22Rv1 (cell line): Measurements from ENCODE around the gene TMPRSS4.

Source experiments
- H3K27ac ChIP-seq: fragments of 450-650 bp; 2 replicates; pipeline ENCODE4 v1.5.1; 2017
- ZFX ChIP-seq: fragments of 450-650 bp; IDR thresholded peaks from 2 replicates; pipeline ENCODE4 v1.6.1; 2017; ENCODE audit warnings: antibody characterized with exemption, borderline replicate concordance
- TF ChIP-seq, protein P1 (sequence below): fragments of 450-650 bp; IDR thresholded peaks from 2 replicates; pipeline ENCODE4 v1.5.1; 2017; ENCODE audit warnings: mild to moderate bottlenecking

TMPRSS4 gene

DNA sequence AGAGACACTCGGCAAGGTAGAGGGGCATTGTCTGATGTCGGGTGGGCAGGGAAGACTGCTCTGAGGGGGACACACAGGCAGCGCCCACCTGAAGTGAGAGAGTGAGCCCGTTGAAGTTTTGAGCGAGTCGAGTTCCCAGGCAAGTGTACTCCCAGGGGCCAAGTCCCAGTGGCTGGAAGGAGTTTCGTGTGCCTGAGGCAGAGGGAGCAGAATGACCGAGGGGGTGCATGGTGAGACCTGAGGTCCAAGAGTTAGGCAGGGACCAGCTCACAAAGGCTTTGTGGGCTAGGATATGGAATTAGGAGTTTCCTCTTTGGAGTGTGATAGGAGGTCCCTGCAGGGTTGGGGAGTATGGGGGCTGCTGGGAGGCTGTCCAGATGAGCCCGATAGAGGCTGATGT is 93.4 kb downstream of the TMPRSS4 start:
- no peak overlapping the region for H3K27ac ChIP-seq
- no peak for TF ChIP-seq ZFX
- TF ChIP-seq, protein P1, sequence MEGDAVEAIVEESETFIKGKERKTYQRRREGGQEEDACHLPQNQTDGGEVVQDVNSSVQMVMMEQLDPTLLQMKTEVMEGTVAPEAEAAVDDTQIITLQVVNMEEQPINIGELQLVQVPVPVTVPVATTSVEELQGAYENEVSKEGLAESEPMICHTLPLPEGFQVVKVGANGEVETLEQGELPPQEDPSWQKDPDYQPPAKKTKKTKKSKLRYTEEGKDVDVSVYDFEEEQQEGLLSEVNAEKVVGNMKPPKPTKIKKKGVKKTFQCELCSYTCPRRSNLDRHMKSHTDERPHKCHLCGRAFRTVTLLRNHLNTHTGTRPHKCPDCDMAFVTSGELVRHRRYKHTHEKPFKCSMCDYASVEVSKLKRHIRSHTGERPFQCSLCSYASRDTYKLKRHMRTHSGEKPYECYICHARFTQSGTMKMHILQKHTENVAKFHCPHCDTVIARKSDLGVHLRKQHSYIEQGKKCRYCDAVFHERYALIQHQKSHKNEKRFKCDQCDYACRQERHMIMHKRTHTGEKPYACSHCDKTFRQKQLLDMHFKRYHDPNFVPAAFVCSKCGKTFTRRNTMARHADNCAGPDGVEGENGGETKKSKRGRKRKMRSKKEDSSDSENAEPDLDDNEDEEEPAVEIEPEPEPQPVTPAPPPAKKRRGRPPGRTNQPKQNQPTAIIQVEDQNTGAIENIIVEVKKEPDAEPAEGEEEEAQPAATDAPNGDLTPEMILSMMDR = no peak

DNA sequence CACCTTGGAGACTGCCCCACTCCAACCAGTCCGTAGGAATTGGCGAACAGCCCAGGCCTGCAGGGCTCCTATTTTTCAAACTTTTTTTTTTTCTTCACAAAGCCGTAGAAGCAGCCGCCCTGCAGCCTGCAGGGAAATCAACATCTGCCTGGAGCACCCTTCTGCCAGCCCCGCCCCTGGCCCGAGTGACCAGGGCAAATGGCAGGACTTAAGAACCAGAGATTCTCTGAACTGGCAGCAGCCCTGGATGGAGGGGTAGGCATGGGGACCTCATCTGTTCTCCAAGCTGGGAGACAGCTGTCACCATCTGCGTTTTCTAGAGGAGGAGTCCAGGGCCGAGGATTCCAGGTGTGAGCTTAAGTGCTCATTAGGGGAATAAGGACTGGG is 94.0 kb downstream of the TMPRSS4 start:
- TF ChIP-seq, protein P1 = no peak
- TF ChIP-seq ZFX = no peak
- H3K27ac ChIP-seq = no peak overlapping the region
